Stomach (tissue), 9 donors: Measurements from ENCODE around the gene PLA2G3. TPM values are rescaled to one million over a fixed set of nuclear protein-coding genes. Genes with fewer than 3 reads are reported as not detected.

Experiments
- DNase-seq, 2 donors: peaks; one replicate each; pipeline versions ENCODE4 v3.0.0 to v3.0.0-alpha.2; 2013 to 2019
- H3K27ac ChIP-seq, 5 donors: fragments of 200-600 bp in 4 of 5; sonication (generic) in 4 of 5; one replicate each; pipeline ENCODE4 v1.5.1; 2013 to 2019; ENCODE audit warnings: mild to moderate bottlenecking in 1 of 5, moderate library complexity in 1 of 5
- H3K27me3 ChIP-seq, 3 donors: fragments of 200-600 bp; sonication (generic); one replicate each; pipeline ENCODE4 v1.5.1; 2017 to 2019; ENCODE audit warnings: mixed run types in 1 of 3
- H3K36me3 ChIP-seq, 4 donors: fragments of 200-600 bp; sonication (generic); 1 replicate in 3 of 4; 2 replicates in 1 of 4; pipeline ENCODE4 v1.5.1; 2016 to 2019
- H3K4me1 ChIP-seq, 4 donors: fragments of 200-600 bp; sonication (generic); one replicate each; pipeline ENCODE4 v1.5.1; 2016 to 2019
- H3K4me3 ChIP-seq, 4 donors: fragments of 200-600 bp; sonication (generic) in 3 of 4; one replicate each; pipeline ENCODE4 v1.5.1; 2016 to 2019; ENCODE audit warnings: mild to moderate bottlenecking in 1 of 4
- H3K9me3 ChIP-seq, 4 donors: fragments of 200-600 bp; sonication (generic); one replicate each; pipeline ENCODE4 v1.5.1; 2016 to 2019
- CTCF ChIP-seq, 7 experiments: fragments of 450-650 bp in 4 of 7; fragments of 200-600 bp in 3 of 7; sonication (generic) in 3 of 7; IDR thresholded peaks; one replicate each; pipeline ENCODE4 v1.5.1; 2016 to 2019; ENCODE audit warnings: antibody characterized with exemption in 7 of 7, control low read depth in 2 of 7, mild to moderate bottlenecking in 1 of 7
- EP300 ChIP-seq: sonication (generic); formaldehyde crosslinking; IDR thresholded peaks from one replicate; pipeline ENCODE4 v1.6.1; 2017; ENCODE audit warnings: antibody characterized with exemption
- POLR2A ChIP-seq, 4 donors: fragments of 450-650 bp; IDR thresholded peaks; one replicate each; pipeline ENCODE4 v1.6.1; 2016; ENCODE audit warnings: antibody characterized with exemption in 4 of 4, control low read depth in 2 of 4, mild to moderate bottlenecking in 1 of 4, moderate library complexity in 1 of 4
- POLR2AphosphoS5 ChIP-seq, 3 donors: sonication (generic); formaldehyde crosslinking; IDR thresholded peaks; one replicate each; pipeline ENCODE4 v1.6.1; 2016; ENCODE audit warnings: antibody characterized with exemption in 3 of 3
- WGBS, 5 donors: extraction: QIAGEN DNeasy Blood & Tissue Kit in 3 of 5; methylation state at CpG; one replicate each; pipeline versions ENCODE4 v1.1.5 to v1.1.7; 2013 to 2018; 5-methylcytosine and 5-hydroxymethylcytosine counted together
- intact Hi-C: fragments of 100-400 bp; cut with DNase I; formaldehyde crosslinking; loops from one replicate; pipeline ENCODE4 v1.15.1; 2023; ENCODE audit warnings: low total_unique reads
- polyA plus RNA-seq, 3 donors: library from polyadenylated mRNA; stranded (reverse); fragments of 200-250 nt; gene quantifications; one replicate each; pipeline ENCODE4 v1.2.3, GENCODE V29; 2013
- total RNA-seq, 5 donors: library from RNA; depleted of rRNA; stranded (reverse); fragments of >200 nt; gene quantifications; one replicate each; pipeline versions ENCODE4 v1.1.0 to v1.2.3, GENCODE V29; 2014 to 2016
- donor health status: healthy with polysubstance abuse.
- donor health status: Bipolar disorder and iron deficiency.
- donor health status: healthy.

Gene PLA2G3
- total and polyA plus RNA-seq, 8 donors = 0.75 to 2.5 TPM; not detected in 6

DNA sequence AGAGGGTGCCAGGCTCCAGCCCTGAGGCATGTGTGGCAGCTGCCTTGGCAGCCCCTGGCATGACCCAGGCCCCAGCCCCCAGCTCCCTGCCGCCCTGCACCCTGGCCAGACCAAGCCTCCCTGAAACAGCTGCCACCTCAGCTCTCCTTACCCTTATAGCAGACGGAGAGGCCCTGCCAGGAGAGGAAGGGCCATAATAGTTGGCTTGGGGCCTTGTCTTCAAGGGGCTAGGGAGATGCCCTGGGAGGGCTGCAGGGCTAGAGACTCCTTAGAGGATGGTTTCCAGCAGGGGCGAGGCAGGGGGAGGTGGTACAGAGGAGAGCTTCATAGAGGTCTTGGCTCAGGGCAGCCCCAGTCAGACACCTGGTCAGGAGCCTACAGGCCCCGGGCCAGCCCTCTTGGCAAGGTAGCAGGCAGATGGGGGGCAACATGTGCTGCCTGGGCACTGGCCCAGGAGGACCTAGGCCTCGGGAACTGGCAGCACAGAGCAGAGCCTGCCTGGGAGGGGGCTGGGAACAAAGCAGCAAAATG lies 46.2 kb downstream of the PLA2G3 start:
- intact Hi-C loops = no loop called here
- 50 to 65% (median 54%) methylated on average over 4 to 5 of the region's 5 CpGs for WGBS, 5 donors
- TF ChIP-seq POLR2A (IDR thresholded peaks at IDR 0.05) = no peak
- no peak for TF ChIP-seq POLR2AphosphoS5 (IDR thresholded peaks at IDR 0.05)
- no peak for TF ChIP-seq EP300
- TF ChIP-seq CTCF (IDR thresholded peaks at IDR 0.05) = no peak
- Histone ChIP-seq H3K27me3 (no peaks in the 10 kb centered on the region), H3K36me3 (peaks cover 93 to 100% (median 100%) of the 10 kb centered on the region in 4 donors), H3K27ac (peak overlapping the region; percentile 4 to 96 (median 89)), H3K4me1 (peaks cover 23 to 92% (median 61%) of the 10 kb centered on the region in 4 donors), H3K9me3 (no peaks in the 10 kb centered on the region), H3K4me3 (peak overlapping the region; percentile 17 to 45 (median 44))
- peak in 1 of 2 donors; percentile 51 for DNase-seq

DNA sequence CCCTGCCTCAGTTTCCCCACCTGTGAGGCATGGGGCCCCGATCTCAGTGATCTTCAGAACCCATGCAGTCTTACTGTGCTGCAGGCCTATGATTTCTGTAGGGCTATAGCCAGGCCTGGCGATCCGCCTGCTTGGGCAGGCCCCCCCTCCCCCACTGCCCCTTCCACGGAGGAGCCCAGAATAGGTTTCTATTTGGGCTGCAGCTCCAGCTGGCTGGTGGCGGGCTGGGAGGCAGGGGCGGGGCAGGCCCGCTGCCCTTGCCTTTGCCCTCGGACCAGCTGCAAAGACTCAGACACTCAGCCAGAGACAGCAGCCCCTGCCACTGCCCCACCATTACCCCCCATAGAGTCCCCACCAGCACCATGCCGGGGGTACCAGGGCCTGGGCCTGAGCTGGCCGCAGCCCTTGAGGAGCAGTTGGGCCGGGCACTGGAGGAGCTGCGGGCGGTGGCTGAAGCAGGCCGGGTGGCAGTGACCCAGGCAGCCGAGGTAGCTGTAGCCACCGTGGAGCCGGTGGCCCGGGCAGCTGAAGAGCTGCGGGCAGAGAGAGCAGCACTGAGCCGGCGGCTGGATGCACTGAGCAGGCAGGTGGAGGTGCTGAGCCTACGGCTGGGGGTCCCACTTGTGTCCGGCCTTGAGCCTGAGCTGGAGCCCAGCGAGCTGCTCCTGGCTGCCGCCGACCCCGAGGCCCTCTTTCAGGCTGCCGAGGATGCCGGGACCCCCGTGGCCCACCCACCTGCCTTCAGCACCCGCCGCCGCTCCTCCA lies 47.0 kb downstream of the PLA2G3 start:
- WGBS, 5 donors = 56 to 84% (median 80%) methylated on average over 17 to 33 of the region's 33 CpGs
- Histone ChIP-seq H3K9me3 (no peaks in the 10 kb centered on the region), H3K4me1 (peaks cover 14 to 92% (median 57%) of the 10 kb centered on the region in 4 donors), H3K27me3 (no peaks in the 10 kb centered on the region), H3K36me3 (peaks cover 93 to 100% (median 100%) of the 10 kb centered on the region in 4 donors), H3K4me3 (peak overlapping the region; percentile 17 to 45 (median 44)), H3K27ac (peak overlapping the region; percentile 3 to 96 (median 89))
- TF ChIP-seq EP300 (no peak), POLR2AphosphoS5 (IDR thresholded peaks at IDR 0.05) (peak in 1 of 3 donors; percentile 37), POLR2A (IDR thresholded peaks at IDR 0.05) (no peak), CTCF (IDR thresholded peaks at IDR 0.05) (no peak)
- peak; percentile 64 to 77 for DNase-seq
- intact Hi-C loops = no loop called here

DNA sequence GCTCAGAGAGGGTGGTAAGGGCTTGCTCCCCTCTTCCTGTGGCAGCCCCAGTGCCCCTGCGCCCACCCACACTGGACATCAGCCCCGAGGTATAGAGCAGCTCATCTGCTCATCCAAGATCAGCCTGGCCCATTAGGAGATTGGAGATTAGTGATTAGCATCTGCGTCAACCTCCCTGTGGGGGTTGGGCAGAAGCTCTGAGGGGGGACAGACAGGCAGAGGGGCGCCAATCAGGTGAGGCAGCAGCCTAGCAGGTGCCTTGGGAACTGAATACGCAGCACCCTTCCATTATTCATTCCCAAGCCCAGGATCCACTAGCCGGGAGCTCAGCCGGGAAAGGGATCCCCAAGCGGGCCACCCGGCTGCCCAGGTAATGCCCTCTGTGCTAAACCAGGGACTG lies 48.1 kb downstream of the PLA2G3 start:
- peaks cover 9 to 92% (median 54%) of the 10 kb centered on the region in 4 donors for H3K4me1 ChIP-seq
- intact Hi-C loops = no loop called here
- peak overlapping the region in 4 of 5 donors; percentile 76 to 96 (median 92) for H3K27ac ChIP-seq
- 86 to 97% (median 92%) methylated on average over 6 to 9 of the region's 9 CpGs for whole genome bisulfite sequencing, 5 donors
- no peaks in the 10 kb centered on the region for H3K9me3 ChIP-seq
- peak overlapping the region; percentile 2 to 45 (median 44) for H3K4me3 ChIP-seq
- peaks cover 92 to 100% (median 98%) of the 10 kb centered on the region in 4 donors for H3K36me3 ChIP-seq
- no peak for DNase-seq
- no peak for TF ChIP-seq EP300
- TF ChIP-seq POLR2A (IDR thresholded peaks at IDR 0.05) = no peak
- TF ChIP-seq CTCF (IDR thresholded peaks at IDR 0.05) = no peak
- no peak for TF ChIP-seq POLR2AphosphoS5 (IDR thresholded peaks at IDR 0.05)
- no peaks in the 10 kb centered on the region for H3K27me3 ChIP-seq

GRCh38 chr22:31091106-31091975 lies 49.0 kb downstream of the PLA2G3 start:
- 71 to 88% (median 79%) methylated on average over 24 to 29 of the region's 29 CpGs for WGBS, 5 donors
- peaks cover 18 to 92% (median 58%) of the 10 kb centered on the region in 4 donors for H3K4me1 ChIP-seq
- peaks cover 84 to 97% (median 90%) of the 10 kb centered on the region in 4 donors for H3K36me3 ChIP-seq
- intact Hi-C loops = no loop called here
- peak in 1 of 3 donors; percentile 3 for TF ChIP-seq POLR2AphosphoS5 (IDR thresholded peaks at IDR 0.05)
- TF ChIP-seq CTCF (IDR thresholded peaks at IDR 0.05) = no peak
- DNase-seq = peak in 1 of 2 donors; percentile 70
- H3K27ac ChIP-seq = peak overlapping the region; percentile 5 to 96 (median 89)
- H3K9me3 ChIP-seq = no peaks in the 10 kb centered on the region
- H3K27me3 ChIP-seq = no peaks in the 10 kb centered on the region
- H3K4me3 ChIP-seq = peak overlapping the region; percentile 2 to 45 (median 44)
